GOT3 (cell line): ENCODE results near the gene POLG2.
A peak's percentile ranks its signal among the peaks of the same experiment; 100 is the strongest.

Source experiments
- DNase-seq: peaks from one replicate; lab custom pipeline; 2025; ENCODE audit warnings: mixed read lengths; lab: John Stamatoyannopoulos, UW

POLG2 gene

DNA sequence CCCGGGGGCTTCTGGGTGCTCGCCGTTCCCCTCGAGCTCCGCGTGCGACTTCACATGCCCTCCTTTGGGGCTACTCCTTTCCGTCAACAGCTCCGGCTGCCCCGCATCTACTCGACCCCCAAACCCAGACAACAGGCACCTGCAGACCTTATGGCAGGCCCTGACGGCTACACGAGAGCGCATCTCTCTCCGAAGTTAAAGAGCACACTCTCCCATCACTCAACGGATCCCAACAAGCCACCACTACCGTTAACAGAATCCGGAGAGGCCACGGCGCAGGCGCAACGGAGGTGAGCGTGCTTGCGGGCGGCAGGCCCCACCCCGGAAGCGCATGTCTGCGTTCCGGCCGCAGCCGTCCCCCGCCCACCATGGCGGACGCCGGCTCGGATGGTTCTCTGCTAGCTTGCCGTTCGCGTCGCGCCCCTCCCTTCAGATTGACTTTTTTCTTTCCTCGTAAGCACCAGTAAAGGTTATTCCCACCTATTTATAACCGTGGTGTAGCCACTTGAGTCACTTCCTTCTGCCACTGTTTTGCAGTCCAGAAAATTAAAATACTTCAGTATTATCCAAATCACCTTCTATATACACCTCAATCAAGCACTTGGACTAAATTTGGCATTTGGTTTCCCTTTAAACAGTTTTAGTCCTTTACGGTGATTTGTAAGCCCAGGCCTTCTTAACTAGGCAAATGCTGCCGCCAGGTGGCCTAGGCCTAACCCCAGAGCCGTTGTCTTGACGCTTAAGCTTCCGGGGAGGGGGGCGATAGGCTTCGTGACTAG, at the start of gene POLG2:
Gene POLG2 (minus strand): TSS at position 269 of the 779 bp plus-strand sequence. CDS start 86 bp downstream, at position 183.
- DNase-seq = peak; percentile 64

DNA sequence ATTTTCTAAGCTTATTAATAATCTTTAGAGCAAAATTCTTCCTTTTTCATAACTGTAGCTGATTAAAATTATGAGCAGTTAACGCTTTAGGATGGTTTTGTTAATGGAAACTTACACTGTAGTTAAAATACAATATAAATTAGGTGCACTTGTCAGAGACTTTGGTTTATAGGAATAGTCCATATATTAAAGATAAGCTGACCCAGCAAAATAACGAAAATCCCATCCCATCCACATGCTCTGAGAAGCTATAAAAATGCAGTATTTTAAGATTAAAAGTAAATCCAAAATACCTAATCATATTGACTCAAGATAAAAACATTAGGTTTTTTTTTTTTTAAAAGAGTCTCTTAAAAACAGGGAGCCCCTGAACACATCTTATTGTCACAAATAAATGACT, 47.9 kb upstream of the POLG2 start:
- DNase-seq = no peak

DNA sequence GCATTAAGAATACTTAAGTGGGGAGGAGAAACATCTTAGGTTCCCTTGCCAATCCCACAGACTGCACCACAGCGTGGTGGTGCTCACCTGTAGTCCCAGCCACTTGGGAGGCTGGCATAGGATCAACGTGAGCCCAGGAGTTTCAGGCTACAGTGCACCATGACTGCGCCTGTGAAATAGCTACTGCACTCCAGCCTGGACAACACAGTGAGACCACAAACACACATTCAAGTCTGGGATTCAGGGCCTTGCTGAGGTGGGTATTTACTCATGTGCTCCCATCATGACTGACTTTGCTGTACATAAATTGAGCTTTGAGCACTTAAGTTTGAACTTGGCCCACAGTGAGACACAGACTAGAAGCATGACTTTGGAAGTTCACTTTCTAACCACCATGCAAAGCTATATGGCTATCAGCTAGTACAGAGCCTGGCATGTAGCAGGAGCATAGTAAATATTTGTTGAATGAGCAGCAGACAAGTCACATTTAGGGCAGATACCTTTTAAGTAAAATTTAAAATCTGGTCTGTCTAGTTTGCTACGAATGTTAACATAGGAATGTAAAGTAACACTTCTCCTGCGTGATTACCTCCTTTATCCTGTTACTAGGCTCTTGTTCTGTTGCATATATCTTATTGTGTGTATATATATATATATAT, 43.4 kb upstream of the POLG2 start:
- no peak for DNase-seq

DNA sequence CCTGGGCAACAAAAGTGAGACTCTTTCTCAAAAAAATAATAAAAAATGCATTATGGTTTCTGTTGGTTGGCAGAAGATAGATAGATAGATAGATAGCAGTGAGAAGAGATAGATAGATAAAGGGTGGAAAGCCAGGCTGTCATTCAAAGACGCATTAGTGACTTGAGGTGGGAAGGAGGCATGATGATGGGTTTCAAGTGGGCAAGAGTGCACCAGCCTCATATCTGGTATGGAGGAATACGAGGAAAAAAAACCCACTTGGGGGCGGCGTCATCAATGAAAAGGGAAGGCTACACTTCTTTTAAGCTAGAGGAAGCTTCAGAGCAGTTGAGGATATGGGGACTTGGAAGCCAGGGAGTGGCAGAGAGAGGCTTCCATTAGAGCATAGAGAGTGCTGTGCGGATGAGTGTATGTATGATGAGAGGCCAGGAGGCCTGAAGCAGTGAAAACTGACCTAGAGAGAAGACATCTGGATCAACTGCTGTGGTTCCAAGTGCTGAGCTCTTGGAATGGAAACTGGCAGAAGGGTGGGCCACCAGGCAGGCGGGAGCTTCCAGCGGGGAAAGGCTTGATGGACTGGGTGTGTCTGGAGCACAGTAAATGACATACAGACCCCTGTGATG, 41.8 kb upstream of the POLG2 start:
- DNase-seq = no peak

DNA sequence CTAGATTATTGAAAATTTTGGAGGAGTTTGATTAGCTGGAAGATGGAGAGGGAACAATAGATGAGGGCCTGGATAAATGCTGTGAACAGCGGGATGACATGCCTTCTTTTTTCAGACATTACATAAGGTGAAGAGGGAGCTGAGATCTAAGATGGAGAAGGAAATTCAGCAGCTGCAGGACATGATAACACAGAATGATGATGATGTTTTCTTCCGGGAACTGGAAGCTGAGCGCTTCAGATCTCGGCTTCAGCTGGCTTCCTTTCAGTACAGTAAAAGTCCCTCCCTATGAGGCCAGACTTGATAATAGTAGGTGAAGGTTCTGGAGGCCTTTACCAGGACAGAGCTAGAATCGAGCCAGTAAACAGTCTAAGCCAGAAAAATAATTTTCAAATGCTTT, 40.6 kb upstream of the POLG2 start:
- DNase-seq = no peak

DNA sequence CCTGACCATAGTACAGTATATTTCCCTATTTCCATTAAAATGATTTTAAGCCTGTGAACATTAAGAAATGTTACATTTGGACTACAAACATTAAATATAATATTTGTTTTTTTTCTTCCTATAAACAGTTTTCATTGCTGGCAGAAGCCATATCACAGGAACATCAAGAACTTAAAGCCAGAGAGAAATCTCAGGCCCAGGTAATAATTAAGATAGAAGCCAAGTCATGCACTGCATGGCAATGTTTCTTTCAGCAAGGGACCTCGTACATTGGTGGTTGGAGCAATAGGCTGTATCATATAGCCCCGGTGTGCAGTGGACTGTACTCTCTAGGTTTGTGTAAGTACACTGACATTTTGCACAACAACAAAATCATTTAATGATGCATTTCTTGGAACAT, 40.1 kb upstream of the POLG2 start:
- DNase-seq = no peak

DNA sequence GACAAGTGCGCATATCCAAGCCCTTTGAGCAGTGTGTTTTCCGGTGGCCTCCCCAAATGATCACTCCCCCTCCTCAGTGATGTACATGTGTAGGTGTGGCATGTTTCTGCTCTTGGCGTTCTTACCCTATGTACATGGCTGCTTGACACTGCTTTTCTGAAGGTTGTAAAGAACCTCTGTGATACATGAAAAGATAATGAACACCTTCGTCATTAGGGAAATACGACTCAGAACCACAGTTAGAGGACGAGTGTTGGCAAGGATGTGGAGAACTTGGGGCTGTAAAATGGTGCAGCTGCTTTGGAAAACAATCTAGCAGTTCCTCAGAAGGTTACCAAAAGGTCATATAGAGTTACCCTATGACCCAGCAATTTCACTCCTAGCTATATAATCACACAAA, 38.5 kb upstream of the POLG2 start:
- DNase-seq = no peak

DNA sequence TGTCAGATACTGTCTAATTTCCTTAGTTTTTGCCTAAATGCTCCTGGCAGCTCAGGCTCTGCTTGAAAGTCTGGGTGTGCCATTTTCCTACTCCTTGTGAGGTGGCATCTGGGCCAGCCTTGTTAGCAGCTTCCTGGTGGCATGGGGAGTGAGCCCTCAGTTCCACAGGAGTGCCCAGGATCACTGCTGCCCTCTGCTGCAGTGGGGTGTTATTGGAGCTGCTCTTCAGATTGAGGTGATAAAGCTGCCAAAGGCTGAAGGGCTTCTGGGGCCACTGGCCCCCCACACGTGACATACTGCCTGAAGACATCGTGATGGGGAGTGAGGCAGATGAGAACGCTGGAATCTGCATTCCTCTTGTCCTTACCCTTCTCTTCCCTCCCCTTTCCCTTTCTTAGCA, 37.3 kb upstream of the POLG2 start:
- no peak for DNase-seq

DNA sequence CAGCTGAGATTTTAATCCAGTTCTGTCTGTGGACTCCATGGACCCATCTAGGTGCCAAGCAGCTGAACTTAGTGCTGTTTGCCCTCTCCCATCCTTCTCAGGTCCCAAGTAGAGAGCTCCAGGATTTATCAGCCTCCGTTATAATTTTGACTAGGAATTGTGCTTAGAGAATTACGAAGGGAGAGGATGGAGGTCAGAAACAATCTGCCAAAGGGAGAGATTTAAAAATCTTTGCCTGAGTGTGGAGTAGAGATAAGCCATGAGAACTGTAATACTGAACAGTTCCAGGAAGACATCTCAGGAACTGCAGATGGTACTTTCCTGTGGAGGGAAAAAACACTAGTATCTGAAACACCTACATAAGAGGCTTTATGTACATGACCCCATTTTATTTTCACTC, 36.9 kb upstream of the POLG2 start:
- DNase-seq = no peak

DNA sequence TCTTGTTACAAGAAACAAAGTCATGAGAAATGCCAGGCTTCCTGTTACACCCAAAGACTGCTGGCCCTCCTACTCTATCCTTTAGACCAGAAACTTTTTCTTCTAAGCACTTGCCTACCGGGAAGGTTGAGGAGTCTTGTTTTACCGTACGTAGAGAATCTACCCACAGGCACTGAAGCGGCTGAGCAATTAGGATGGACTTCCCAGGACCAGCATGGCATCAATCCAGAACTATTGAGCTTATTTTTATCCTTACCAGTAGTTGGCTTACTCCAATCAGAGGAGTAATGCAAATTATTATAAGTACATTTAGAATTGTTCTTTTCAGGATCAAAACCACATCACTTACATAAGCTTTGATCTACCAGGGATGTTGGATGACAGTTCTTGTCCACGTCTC, 35.6 kb upstream of the POLG2 start:
- no peak for DNase-seq

DNA sequence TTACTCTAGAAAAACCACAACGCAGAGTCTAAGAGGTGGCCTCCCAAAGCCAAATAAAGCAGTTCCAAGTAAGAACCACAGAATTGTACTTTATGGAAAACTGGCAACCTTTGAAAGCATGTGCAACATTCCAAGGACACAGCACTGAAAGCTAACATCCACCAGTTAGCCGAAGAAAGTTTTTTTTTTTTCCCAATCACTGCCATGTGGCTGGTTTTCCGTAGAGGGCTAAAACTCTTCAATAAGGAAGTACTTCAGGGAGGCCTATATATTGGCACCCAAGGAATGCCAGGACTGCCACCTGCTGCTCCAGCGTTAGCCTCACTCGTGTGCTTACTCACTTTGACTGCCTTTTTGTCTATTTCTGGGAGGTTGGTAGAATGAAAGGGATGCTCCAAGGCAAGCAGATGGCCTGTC, 35.1 kb upstream of the POLG2 start:
- no peak for DNase-seq

DNA sequence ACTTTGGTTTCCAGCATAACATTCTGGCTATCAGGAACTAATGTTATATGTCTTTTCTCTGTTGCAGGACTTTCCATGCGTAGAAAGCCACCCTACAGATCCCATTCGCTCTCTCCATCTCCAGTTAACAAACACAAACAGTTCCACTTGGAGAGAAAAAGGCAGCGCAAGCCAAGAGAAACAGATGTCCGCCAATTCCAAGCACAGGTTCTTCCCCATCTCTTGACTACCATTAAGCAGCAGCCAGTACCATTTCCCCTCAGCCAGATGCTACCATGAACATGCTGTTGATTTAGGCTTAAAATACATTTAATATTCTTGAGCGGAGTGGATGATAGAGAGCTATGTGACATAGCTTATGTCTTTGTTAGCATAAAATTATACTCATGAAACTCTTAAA, 32.4 kb upstream of the POLG2 start:
- DNase-seq = no peak

DNA sequence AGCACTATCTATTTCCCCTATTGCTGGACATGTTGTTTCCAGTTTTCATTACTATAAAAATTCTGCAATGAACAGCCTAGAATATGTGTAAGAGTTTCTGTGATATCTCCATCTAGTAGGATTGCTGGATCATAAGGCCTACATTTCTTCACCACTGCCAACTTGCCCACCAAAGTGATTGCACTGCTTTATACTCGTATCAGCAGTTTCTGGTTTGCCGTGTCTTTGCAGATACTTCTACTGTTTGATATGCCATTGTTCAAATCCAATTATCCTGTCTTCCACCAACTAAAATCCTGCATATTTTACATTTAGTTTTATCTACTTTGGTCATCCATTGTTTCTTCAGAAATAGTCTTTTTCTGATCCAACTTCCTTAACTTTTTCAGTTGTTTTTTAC, 31.1 kb upstream of the POLG2 start:
- no peak for DNase-seq

DNA sequence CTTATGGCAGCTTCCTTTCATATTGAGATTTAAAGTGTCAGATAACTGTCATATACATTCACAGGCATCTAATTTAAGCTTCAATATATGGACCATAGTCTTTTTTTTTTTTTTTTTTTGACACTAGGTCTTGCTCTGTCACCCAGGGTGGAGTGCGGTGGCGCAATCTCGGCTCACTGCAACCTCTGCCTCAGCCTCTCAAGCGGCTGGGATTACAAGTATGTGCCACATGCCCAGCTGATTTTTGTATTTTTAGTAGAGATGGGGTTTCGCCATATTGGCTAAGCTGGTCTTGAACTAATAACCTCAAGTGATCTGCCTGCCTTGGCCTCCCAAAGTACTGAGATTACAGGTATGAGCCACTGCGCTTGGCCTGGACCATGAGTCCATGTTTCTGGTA, 23.5 kb upstream of the POLG2 start:
- DNase-seq = no peak

DNA sequence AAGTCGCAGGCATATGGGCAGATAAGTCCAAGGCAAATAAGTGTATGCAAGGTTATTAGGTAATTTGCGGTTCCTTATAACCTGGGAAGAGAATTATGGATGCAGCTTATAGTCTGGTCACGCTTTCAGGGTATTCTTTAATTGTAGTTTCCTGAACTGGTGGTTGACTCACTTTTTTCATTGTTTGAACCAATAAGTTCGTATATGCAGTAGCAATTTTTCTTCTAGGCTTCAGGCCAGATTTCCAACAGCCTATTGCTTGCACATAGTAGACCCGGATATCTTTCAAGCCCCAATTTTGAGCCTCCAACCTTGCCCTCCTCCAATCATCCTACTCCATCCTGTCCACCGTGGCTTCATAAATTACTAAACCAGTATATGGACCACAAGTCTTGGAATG, 22.7 kb upstream of the POLG2 start:
- DNase-seq = no peak

DNA sequence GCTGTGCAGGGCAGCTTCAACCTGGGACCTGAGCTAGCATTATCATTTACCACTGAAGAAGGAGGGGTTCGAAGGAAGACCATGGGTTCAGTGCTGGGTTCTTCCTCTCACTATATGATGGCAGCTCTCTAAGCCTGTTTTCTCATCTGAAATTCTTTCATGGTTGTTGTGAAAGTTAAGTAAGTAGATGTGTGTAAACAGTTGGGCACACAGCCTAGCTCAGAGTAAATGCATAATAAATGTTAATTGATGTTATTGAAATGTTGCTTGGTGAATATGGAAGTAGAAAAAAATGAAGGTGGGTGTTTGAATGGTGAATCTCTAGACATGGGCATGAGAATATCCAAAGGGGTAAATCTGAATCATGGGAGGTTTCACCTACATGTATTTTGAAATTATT, 19.0 kb upstream of the POLG2 start:
- no peak for DNase-seq

DNA sequence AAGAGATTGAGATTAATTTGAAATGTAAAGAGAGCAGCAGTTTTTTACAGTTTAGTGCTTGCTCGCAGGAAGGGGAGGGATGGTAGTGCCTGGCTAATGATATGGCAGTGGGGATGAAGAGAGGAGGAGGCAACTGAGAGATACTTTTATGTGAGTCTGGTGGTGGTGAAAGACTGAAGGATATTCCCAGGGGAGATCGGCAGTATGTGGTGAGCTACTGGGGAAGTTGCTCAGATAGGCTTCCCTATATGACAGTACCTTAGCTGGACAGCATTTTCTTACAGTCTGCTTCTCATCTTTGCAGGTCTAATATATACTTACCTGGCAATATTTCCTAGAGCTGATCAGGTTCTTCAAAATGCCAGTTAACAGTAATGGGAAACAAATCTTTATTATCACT, 18.6 kb upstream of the POLG2 start:
- DNase-seq = no peak

DNA sequence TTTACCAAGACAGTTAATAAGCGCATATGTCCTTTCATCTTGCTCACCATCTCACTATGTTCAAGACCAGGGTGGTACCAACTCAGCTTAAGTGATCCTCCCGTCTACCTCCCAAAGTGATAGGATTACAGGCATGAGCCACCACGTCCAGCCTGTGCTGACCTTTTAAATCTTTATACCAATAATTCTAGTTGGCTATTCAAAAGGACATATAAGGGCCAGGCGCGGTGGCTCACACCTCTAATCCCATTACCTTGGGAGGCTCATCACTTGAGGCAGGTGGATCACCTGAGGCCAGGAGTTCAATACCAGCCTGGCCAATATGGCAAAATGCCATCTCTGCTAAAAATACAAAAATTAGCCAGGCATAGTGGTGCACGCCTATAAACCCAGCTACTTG, 12.3 kb upstream of the POLG2 start:
- DNase-seq = no peak

DNA sequence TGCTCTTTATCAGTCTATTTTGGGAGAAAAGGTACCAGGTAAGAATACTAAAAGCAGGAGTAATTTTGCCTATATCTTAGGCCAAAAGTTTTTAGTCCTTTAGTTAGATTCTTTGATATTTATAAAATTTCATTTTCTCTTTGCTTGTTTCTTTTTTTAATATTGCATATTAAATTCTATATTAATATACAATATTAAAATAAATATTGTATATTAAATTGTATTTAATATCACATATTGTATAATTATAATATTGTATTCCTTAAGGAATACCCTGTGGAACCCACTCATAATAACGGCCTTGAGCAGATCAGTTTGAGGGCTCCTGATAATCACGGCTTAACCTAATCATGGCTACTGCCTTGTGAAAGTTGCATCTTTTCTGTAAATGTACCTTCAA, 11.8 kb upstream of the POLG2 start:
- no peak for DNase-seq

DNA sequence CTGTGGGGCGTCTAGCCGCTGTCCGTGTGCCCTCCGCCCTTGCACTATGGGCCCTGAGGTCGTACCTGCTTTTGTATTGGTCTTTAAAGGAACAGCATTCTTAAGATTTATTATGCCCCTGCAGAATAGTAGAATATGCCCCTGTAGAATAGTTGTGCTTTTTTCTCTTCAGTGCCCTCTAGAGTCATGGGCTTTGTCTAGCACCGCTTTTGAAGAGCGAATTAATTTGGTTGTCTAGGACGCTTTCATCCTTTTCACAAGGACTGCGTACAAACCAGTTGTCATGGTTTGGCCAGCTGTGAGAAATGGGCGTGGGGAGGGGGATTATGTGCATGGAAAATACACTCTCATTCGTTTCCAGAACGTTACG, 10.5 kb upstream of the POLG2 start:
- no peak for DNase-seq

DNA sequence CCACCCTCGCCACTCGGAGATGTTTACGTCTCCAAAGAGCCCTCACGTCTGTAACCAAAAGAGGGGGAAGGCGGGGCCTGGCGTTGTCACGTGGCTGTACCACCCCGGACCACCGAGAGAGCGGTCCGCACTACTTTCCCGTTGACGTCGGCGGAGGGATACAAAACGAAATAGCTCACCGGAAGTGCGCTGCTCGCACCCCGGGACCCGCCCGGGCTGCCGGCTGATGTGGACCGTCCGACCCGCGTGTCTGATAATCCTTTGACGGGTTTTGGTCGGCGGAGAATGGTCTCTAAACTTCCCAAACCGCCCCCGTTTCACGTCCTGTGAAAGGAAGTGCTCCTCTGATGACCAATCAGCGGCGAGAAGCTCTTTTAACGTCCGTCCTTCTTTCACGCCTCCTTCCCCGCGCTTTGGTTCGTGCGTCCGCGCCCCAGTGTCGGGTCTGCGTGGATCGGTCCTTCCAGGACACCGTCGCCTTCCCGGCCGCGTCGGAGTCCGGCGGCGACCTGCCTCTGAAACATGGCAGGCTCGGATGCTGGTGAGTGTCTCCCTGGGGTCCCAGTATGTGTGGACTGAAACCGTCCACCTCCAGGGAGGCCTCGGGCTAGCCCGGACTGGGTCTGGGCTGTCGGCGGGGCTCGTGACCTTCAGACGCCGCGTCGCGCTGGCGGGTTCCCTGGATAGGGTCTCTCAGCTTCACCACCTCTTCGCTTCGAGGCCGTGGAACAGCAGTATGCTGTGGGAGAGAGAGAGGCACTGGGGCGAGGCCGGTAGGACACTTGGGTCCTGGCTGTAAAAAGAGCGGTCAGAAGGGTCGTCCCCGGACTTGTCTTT, 9.9 kb upstream of the POLG2 start, which contains the start of gene CEP95:
Gene CEP95 (plus strand): TSS at position 402 of the 837 bp plus-strand sequence. CDS start 121 bp downstream, at position 523.
- DNase-seq = peak; percentile 99

DNA sequence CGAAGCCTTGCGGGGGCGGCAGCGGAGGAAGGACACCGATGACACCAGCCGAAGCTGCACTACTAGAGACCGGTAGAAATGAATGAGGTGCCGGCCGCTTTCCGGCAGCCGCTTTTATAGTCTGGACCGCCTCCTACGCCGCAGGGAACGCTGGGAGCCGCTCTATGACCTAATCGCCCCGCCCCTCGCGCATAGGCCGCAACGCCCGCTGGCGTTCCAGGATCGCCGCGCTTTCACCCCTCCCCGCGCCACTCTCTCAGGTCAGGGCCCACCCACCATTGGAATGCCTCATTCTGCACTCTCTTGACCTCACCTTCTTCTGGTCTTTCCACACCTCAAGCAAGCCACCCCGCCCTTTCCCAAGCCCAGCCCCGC, 9.3 kb upstream of the POLG2 start, which contains the start of gene DDX5:
Gene DDX5 (minus strand): TSS at position 89 of the 375 bp plus-strand sequence. CDS start 170 bp downstream, outside the sequence.
- DNase-seq = peak; percentile 99
